Measurements from ENCODE around the gene HSDL2. TPM values are rescaled to one million over a fixed set of nuclear protein-coding genes. Genes with fewer than 3 reads are reported as not detected.

HSDL2 gene
- total RNA-seq, 1 donor from 2014 or later, result 83.8 TPM

Other genes with a start within 250 kb of the HSDL2 start
- 3.2 TPM for gene SUSD1, start 204.8 kb upstream of the HSDL2 start, total RNA-seq
- 18.7 TPM for gene PTBP3, start 46.5 kb upstream of the HSDL2 start, total RNA-seq
- gene KIAA1958, start 106.7 kb downstream of the HSDL2 start, total RNA-seq, result 7.8 TPM